ENCODE data around the gene VPS35L.

VPS35L gene

GRCh38 chr16:19522760-19523159 lies 32.7 kb upstream of the VPS35L start:
- DNase-seq (ENCODE audit: low spot score), result no peak
- in situ Hi-C loops (cut with MboI; ENCODE audit: low pct_unique_long_range_greater_than_20kb, low sequenced_read_pairs, unreplicated experiment), result no loop called here
- no peak for TF ChIP-seq CTCF (IDR thresholded peaks at IDR 0.05; ENCODE audit: extremely low read depth, insufficient read depth, missing control alignments)

DNA sequence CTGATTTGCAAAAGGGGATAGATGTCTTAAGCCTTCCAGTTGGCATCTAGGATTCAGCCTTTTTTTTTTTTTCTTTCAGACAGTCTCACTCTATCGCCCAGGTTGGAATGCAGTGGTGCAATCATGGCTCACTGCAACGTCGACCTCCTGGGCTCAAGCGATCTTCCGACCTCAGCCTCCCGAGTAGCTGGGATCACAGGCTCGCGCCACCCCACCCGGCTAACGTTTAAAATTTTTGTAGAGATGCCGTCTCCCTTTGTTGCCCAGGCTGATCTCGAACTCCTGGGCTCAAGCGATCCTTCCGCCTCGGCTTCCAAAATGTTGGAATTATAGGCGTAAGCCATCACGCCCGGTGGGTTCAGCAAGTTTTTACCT lies 32.3 kb upstream of the VPS35L start:
- no peak for DNase-seq (ENCODE audit: low spot score)
- in situ Hi-C loops (cut with MboI; ENCODE audit: low pct_unique_long_range_greater_than_20kb, low sequenced_read_pairs, unreplicated experiment), result no loop called here
- TF ChIP-seq CTCF (IDR thresholded peaks at IDR 0.05; ENCODE audit: extremely low read depth, insufficient read depth, missing control alignments), result no peak

DNA sequence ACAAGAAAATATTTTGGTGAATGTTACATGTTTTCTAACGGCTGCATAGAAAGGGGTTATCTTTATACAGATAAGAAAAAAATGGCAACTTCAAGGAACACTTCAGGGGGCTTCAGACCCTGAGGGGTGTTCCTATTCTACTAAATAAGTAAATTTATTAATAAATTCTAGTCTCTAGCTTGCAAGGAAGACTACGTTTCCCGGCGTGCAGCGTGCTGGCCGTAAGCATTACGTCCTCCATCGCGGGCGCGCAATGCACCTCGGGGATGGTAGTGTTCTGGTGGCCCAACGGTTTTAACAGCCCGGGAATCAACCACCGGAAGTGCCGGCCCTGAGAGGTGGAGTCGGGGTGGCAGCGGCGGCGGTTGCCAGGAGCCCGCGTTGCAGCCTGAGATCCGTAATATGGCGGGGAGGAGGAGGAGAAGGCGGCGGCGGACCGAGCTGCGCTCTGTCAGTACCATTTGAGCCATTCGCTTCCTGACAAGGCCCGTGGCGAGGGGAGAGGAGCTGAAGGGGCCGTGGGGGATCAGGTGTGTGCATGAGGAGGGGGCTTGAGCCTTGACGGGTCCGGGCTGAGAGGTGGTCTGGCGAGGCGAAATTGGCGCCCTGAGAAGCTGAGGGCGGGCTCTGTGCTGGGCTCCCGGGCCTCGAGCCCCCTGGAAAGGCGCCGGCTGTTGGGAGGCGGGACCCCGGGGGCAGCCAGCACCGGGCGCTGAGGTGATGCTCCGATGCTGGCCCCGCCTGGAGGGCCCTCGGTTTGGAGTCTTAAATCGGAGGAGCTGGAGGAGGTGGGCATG lies 31.7 kb upstream of the VPS35L start, which contains the start of gene CCP110:
CCP110 (plus strand) TSS at position 384 of the 797 bp plus-strand sequence. CDS start 3,940 bp downstream, outside the sequence.
- in situ Hi-C loops (cut with MboI; ENCODE audit: low pct_unique_long_range_greater_than_20kb, low sequenced_read_pairs, unreplicated experiment), result no loop called here
- no peak for TF ChIP-seq CTCF (IDR thresholded peaks at IDR 0.05; ENCODE audit: extremely low read depth, insufficient read depth, missing control alignments)
- DNase-seq (ENCODE audit: low spot score), result peak; percentile 93

GRCh38 chr16:19524356-19524615 lies 31.2 kb upstream of the VPS35L start:
- in situ Hi-C loops (cut with MboI; ENCODE audit: low pct_unique_long_range_greater_than_20kb, low sequenced_read_pairs, unreplicated experiment), result no loop called here
- DNase-seq (ENCODE audit: low spot score), result no peak
- no peak for TF ChIP-seq CTCF (IDR thresholded peaks at IDR 0.05; ENCODE audit: extremely low read depth, insufficient read depth, missing control alignments)

DNA sequence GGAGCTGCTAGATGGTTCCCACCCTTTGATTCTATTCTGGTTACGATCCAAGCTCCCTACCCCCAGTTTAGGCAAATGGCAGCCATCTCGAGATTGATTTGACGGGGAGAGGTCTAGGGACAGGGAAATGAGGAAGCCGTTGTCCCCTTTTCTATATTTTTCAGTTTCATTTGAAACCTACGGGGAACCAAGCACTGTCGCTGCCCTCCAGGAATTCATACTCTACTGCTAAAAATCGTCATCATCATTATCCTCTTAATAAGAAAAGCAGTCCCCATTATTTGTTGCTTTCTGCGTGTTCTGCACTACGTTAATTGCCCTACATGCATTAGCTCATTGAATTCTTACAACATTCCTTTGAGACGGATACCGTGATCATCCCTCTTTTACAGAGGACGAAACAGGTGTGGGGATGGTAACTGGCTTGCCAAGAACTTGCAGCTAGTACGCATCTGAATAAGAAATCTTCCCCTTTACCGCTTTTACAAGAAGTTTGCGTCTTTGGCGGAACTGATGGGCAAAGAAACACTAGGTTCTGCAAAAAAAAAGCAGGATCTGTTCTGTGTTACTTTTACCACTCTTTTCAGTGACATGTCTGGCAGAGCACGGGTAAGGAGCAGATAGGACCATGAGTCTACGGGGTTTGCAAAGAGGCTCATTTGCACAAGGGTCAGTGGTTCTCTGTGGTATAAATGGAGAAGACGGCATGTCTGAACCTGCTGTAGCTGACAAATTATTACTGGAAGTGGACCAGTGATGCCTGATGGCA lies 30.7 kb upstream of the VPS35L start:
- in situ Hi-C loops (cut with MboI; ENCODE audit: low pct_unique_long_range_greater_than_20kb, low sequenced_read_pairs, unreplicated experiment), result no loop called here
- TF ChIP-seq CTCF (IDR thresholded peaks at IDR 0.05; ENCODE audit: extremely low read depth, insufficient read depth, missing control alignments), result no peak
- DNase-seq (ENCODE audit: low spot score), result peak; percentile 42

DNA sequence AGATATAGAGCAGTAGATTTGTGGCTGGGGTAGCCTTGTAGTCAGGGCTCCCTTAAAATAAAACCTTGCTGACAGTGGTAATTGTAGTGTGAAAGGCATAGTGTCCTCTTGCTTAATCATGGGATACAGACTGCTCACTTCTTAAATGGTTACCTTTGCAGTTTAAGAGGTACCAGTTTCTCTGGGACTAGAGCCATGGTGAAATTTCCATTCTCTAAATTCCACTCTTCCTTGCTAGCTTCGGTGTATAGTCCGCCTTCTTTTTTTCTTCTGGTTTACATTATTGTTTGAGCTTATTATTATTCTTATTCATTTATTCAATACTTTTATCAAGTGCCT lies 30.1 kb upstream of the VPS35L start:
- in situ Hi-C loops (cut with MboI; ENCODE audit: low pct_unique_long_range_greater_than_20kb, low sequenced_read_pairs, unreplicated experiment), result no loop called here
- DNase-seq (ENCODE audit: low spot score), result no peak
- no peak for TF ChIP-seq CTCF (IDR thresholded peaks at IDR 0.05; ENCODE audit: extremely low read depth, insufficient read depth, missing control alignments)
